ENCODE data around the gene COQ9.

The COQ9 gene

DNA sequence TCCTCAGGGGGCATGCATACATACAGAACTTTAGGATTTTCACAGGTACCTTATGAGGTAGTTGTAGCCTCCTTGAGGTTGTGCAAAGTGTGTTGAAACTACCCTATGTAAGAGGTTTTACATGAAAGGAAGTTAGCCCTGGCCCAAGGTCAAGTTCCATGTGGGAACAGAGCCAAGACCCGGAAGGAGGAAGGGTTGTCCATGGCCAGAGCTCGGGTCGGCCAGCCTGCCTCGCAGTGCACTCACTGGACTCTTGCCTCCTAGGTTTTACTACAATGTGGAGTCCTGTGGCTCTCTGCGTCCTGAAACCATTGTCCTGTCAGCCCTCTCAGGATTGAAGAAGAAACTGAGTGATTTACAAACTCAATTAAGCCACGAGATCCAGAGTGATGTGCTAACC lies 23.4 kb downstream of the COQ9 start:
- H3K9ac ChIP-seq (ENCODE audit: low read depth, low read length, poor library complexity, severe bottlenecking): no peak overlapping the region
- peaks cover 6% of the 10 kb centered on the region for H4K20me1 ChIP-seq (ENCODE audit: insufficient read depth, low read length, poor library complexity, severe bottlenecking)
- H3F3A ChIP-seq (ENCODE audit: low read depth): no peaks in the 10 kb centered on the region
- no peaks in the 10 kb centered on the region for H3K9me3 ChIP-seq (ENCODE audit: insufficient read depth, low read depth, low read length)
- no peak overlapping the region for H3K4me3 ChIP-seq (ENCODE audit: low read length, poor library complexity, severe bottlenecking)
- no peaks in the 10 kb centered on the region for H3K27me3 ChIP-seq (ENCODE audit: insufficient read depth, low read length, poor library complexity, severe bottlenecking)
- peaks cover 12% of the 10 kb centered on the region for H3K4me1 ChIP-seq (ENCODE audit: insufficient read depth, low read length, poor library complexity, severe bottlenecking)
- peaks cover 9% of the 10 kb centered on the region; the same call in 1 of the 2 replicates for H3K79me2 ChIP-seq (ENCODE audit: insufficient read depth, low read length)
- no peak overlapping the region for H3K4me2 ChIP-seq (ENCODE audit: low read depth, low read length, poor library complexity, severe bottlenecking)
- no peak for TF ChIP-seq EZH2phosphoT487 (IDR thresholded peaks at IDR 0.05; ENCODE audit: borderline replicate concordance)
- TF ChIP-seq, protein P1, sequence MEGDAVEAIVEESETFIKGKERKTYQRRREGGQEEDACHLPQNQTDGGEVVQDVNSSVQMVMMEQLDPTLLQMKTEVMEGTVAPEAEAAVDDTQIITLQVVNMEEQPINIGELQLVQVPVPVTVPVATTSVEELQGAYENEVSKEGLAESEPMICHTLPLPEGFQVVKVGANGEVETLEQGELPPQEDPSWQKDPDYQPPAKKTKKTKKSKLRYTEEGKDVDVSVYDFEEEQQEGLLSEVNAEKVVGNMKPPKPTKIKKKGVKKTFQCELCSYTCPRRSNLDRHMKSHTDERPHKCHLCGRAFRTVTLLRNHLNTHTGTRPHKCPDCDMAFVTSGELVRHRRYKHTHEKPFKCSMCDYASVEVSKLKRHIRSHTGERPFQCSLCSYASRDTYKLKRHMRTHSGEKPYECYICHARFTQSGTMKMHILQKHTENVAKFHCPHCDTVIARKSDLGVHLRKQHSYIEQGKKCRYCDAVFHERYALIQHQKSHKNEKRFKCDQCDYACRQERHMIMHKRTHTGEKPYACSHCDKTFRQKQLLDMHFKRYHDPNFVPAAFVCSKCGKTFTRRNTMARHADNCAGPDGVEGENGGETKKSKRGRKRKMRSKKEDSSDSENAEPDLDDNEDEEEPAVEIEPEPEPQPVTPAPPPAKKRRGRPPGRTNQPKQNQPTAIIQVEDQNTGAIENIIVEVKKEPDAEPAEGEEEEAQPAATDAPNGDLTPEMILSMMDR (conservative IDR thresholded peaks at IDR 0.05; ENCODE audit: low read length): no peak
- no peak overlapping the region for H2AFZ ChIP-seq (ENCODE audit: low read length)
- peaks cover 74% of the 10 kb centered on the region; the same call in 1 of the 2 replicates for H3K36me3 ChIP-seq (ENCODE audit: insufficient read depth, low read length)
- H3K9me2 ChIP-seq (replicated peaks; ENCODE audit: low read depth, low read length): no peaks in the 10 kb centered on the region

DNA sequence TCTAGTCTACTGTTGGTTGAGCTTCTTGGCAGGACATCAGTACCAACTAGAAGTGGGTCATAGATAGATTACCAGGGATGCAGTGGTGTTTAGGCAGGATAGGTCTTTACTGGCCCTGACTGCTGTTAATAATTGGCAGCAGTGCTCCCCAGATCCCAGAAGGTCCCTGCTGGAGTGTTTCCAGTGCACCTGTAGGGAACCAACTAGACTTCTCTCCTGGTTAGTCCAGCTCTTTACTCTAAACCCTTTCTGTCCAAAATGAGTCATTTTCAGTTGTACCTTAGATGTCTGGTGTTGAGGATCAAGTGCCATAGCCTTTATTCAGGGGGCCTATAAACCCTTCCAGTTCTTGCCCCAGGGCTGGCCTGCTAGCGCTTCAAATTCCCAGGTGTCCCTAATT lies 23.9 kb downstream of the COQ9 start:
- H3K79me2 ChIP-seq (ENCODE audit: insufficient read depth, low read length): peaks cover 4% of the 10 kb centered on the region; the same call in 1 of the 2 replicates
- peaks cover 1% of the 10 kb centered on the region for H4K20me1 ChIP-seq (ENCODE audit: insufficient read depth, low read length, poor library complexity, severe bottlenecking)
- no peaks in the 10 kb centered on the region for H3K9me3 ChIP-seq (ENCODE audit: insufficient read depth, low read depth, low read length)
- TF ChIP-seq EZH2phosphoT487 (IDR thresholded peaks at IDR 0.05; ENCODE audit: borderline replicate concordance): no peak
- TF ChIP-seq, protein P1 (conservative IDR thresholded peaks at IDR 0.05; ENCODE audit: low read length): no peak
- no peaks in the 10 kb centered on the region for H3K27me3 ChIP-seq (ENCODE audit: insufficient read depth, low read length, poor library complexity, severe bottlenecking)
- H3K9ac ChIP-seq (ENCODE audit: low read depth, low read length, poor library complexity, severe bottlenecking): no peak overlapping the region
- H3K4me1 ChIP-seq (ENCODE audit: insufficient read depth, low read length, poor library complexity, severe bottlenecking): peaks cover 16% of the 10 kb centered on the region
- H3K36me3 ChIP-seq (ENCODE audit: insufficient read depth, low read length): peaks cover 69% of the 10 kb centered on the region; the same call in 1 of the 2 replicates
- no peaks in the 10 kb centered on the region for H3F3A ChIP-seq (ENCODE audit: low read depth)
- no peaks in the 10 kb centered on the region for H3K9me2 ChIP-seq (replicated peaks; ENCODE audit: low read depth, low read length)
- no peak overlapping the region for H3K4me3 ChIP-seq (ENCODE audit: low read length, poor library complexity, severe bottlenecking)
- no peak overlapping the region for H3K4me2 ChIP-seq (ENCODE audit: low read depth, low read length, poor library complexity, severe bottlenecking)
- no peak overlapping the region for H2AFZ ChIP-seq (ENCODE audit: low read length)

DNA sequence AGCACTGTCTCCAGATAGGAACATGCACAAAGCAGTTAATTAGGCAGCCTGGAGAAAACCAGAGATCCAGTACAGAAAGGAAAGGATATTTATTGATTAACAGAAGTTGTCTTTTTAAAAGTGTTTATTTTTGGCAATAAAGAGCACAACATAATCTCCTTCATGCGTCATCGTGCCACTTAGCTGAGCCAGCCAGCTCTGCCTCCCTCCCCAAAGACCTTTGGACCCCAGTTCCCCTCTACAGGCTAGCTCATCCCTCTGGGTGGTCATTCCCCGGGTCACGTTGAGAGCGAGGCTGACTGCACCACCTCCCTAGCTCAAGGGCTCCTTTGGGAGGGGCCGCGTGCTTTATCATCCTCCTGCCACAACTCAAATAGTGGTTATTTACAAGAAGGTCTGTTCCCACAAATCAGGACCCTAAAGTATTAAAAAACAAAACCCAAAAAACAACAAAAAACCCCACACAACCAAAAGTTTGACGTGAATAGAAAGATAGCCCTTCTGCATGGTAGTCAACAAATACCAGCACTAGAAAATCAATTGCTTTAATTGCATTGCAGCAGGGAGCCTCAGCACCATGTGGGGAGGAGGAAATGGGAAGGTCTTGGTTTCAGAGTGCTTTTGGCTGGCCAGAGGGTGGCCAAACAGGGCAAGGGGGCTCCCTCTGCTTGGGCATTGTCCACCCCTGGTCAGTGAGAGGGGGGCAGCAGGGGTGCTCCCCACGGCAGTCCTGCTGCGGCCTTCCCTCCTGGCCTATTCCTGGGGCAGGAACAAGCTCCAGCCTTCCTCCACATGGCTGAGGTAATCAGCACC lies 24.8 kb downstream of the COQ9 start:
- peaks cover 24% of the 10 kb centered on the region for H3K4me1 ChIP-seq (ENCODE audit: insufficient read depth, low read length, poor library complexity, severe bottlenecking)
- H3K4me3 ChIP-seq (ENCODE audit: low read length, poor library complexity, severe bottlenecking): no peak overlapping the region
- no peaks in the 10 kb centered on the region for H3K27me3 ChIP-seq (ENCODE audit: insufficient read depth, low read length, poor library complexity, severe bottlenecking)
- H3K4me2 ChIP-seq (ENCODE audit: low read depth, low read length, poor library complexity, severe bottlenecking): no peak overlapping the region
- H3K9me3 ChIP-seq (ENCODE audit: insufficient read depth, low read depth, low read length): no peaks in the 10 kb centered on the region
- no peaks in the 10 kb centered on the region for H3K9me2 ChIP-seq (replicated peaks; ENCODE audit: low read depth, low read length)
- H3K79me2 ChIP-seq (ENCODE audit: insufficient read depth, low read length): no peaks in the 10 kb centered on the region
- TF ChIP-seq, protein P1 (conservative IDR thresholded peaks at IDR 0.05; ENCODE audit: low read length): no peak
- TF ChIP-seq EZH2phosphoT487 (IDR thresholded peaks at IDR 0.05; ENCODE audit: borderline replicate concordance): no peak
- no peak overlapping the region for H3K9ac ChIP-seq (ENCODE audit: low read depth, low read length, poor library complexity, severe bottlenecking)
- no peak overlapping the region for H2AFZ ChIP-seq (ENCODE audit: low read length)
- no peaks in the 10 kb centered on the region for H3F3A ChIP-seq (ENCODE audit: low read depth)
- H4K20me1 ChIP-seq (ENCODE audit: insufficient read depth, low read length, poor library complexity, severe bottlenecking): no peaks in the 10 kb centered on the region
- H3K36me3 ChIP-seq (ENCODE audit: insufficient read depth, low read length): peaks cover 64% of the 10 kb centered on the region; the same call in 1 of the 2 replicates
